Epithelial cell of esophagus (primary cell): ENCODE results near the gene ADGRG2.

ENCODE experiments used
- DNase-seq: peaks from one replicate; pipeline ENCODE4 v3.0.0; 2010; ENCODE audit warnings: low read depth
- H3K4me3 ChIP-seq: 2 replicates; pipeline ENCODE4 v1.5.1; 2011; ENCODE audit warnings: mild to moderate bottlenecking, low read length, control low read depth
- CTCF ChIP-seq: IDR thresholded peaks from 2 replicates; pipeline ENCODE4 v1.5.1; 2011; ENCODE audit warnings: low read depth, mild to moderate bottlenecking, low read length, control low read depth, inconsistent platforms; ENCODE audit not compliant: insufficient read depth; ENCODE audit errors: missing control alignments

The ADGRG2 gene

GRCh38 chrX:19110642-19111041 is 11.6 kb downstream of the ADGRG2 start:
- no peak for DNase-seq
- no peak overlapping the region for H3K4me3 ChIP-seq
- TF ChIP-seq CTCF, result no peak

GRCh38 chrX:19107035-19107434 is 15.2 kb downstream of the ADGRG2 start:
- no peak overlapping the region for H3K4me3 ChIP-seq
- no peak for DNase-seq
- no peak for TF ChIP-seq CTCF

GRCh38 chrX:19100586-19100985 is 21.7 kb downstream of the ADGRG2 start:
- no peak overlapping the region for H3K4me3 ChIP-seq
- no peak for TF ChIP-seq CTCF
- no peak for DNase-seq

GRCh38 chrX:19097553-19098283 is 24.6 kb downstream of the ADGRG2 start:
- no peak for TF ChIP-seq CTCF
- DNase-seq, result no peak
- H3K4me3 ChIP-seq, result no peak overlapping the region

GRCh38 chrX:19096586-19096985 is 25.7 kb downstream of the ADGRG2 start:
- peak; percentile 1 for DNase-seq
- H3K4me3 ChIP-seq, result no peak overlapping the region
- no peak for TF ChIP-seq CTCF

GRCh38 chrX:19094654-19095053 is 27.6 kb downstream of the ADGRG2 start:
- no peak for TF ChIP-seq CTCF
- no peak for DNase-seq
- no peak overlapping the region for H3K4me3 ChIP-seq

GRCh38 chrX:19091596-19091995 is 30.7 kb downstream of the ADGRG2 start:
- DNase-seq, result no peak
- TF ChIP-seq CTCF, result no peak
- H3K4me3 ChIP-seq, result no peak overlapping the region
